Measurements from ENCODE around the gene UBE2D2. TPM values are rescaled to one million over a fixed set of nuclear protein-coding genes. Genes with fewer than 3 reads are reported as not detected.

UBE2D2 gene
- polyA plus RNA-seq, 2 of the 4 experiments (the other 2 are of a cell fraction): 74.8 to 115 TPM

GRCh38 chr5:139566611-139567010 lies 5.5 kb downstream of the UBE2D2 start:
- ATAC-seq: no peak
- H3K4me2 ChIP-seq: no peak overlapping the region
- peaks cover 45% of the 10 kb centered on the region for H3K4me1 ChIP-seq
- TF ChIP-seq CEBPB (IDR thresholded peaks at IDR 0.05) (peak in 1 of 2 experiments; percentile 15; a peak in 1 of 4 replicates), KDM5A (IDR thresholded peaks at IDR 0.05) (no peak)
- no peak overlapping the region for H3K27ac ChIP-seq
- H3K4me3 ChIP-seq: no peak overlapping the region
- ChIA-PET POLR2A (no interaction called here), CTCF (interaction anchor here (1.0 to 1.4 kb wide), 2 partner anchors 69 to 199 kb away, joined by 3 read pairs; no protein-coding TSS in a partner anchor)
- no peak for FAIRE-seq
- 96% methylated on average over 5 of the region's 5 CpGs for WGBS (ENCODE audit: missing lambda C conversion rate)
- no peak for DNase-seq (ENCODE audit: low read depth in 1 of 2, low spot score in 1 of 2)
- no peaks in the 10 kb centered on the region for H3K9me3 ChIP-seq

DNA sequence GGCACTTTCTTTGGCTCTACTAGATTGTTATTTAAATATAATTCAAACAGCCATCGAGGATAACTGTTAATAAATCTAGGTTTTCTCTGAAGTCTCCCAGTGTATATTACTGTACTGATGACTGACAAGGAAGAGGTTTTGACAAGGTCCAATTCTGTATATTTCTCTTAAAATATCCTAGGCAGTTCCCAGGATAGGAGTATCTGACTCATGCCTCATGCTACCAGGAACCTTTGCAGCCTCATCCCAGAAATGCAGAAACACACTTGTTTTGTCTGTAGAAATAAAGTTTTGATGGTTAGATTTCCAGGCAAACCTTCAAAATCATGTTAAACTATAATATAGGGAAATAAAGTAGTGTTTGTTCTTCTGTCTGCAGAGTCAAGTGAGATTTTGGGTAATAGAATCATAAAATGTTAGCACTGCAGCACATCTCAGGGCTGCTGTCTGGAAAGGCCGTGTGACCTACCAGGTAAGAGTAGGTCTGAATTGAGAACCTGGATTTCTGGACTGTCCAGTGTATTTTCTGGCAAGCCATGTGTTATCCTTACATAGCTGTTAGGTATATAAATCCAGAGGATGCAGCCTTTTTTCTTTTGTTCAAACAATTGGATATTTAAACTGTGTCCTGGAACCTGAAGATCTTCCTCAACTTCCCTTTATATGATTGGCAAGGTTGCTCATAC lies 8.3 kb downstream of the UBE2D2 start:
- TF ChIP-seq SMC3 (IDR thresholded peaks at IDR 0.05): no peak
- TF ChIP-seq EHF (CRISPR knock-in tag; IDR thresholded peaks at IDR 0.05): no peak
- TF ChIP-seq CHD4 (IDR thresholded peaks at IDR 0.05; ENCODE audit: borderline replicate concordance): no peak
- no peak for TF ChIP-seq HEYL (CRISPR knock-in tag; IDR thresholded peaks at IDR 0.05)
- TF ChIP-seq, protein P1, sequence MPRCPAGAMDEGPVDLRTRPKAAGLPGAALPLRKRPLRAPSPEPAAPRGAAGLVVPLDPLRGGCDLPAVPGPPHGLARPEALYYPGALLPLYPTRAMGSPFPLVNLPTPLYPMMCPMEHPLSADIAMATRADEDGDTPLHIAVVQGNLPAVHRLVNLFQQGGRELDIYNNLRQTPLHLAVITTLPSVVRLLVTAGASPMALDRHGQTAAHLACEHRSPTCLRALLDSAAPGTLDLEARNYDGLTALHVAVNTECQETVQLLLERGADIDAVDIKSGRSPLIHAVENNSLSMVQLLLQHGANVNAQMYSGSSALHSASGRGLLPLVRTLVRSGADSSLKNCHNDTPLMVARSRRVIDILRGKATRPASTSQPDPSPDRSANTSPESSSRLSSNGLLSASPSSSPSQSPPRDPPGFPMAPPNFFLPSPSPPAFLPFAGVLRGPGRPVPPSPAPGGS (IDR thresholded peaks at IDR 0.05): no peak
- no peak for TF ChIP-seq GATA3 (IDR thresholded peaks at IDR 0.05; ENCODE audit: borderline replicate concordance)
- TF ChIP-seq MYC (IDR thresholded peaks at IDR 0.05; ENCODE audit: borderline replicate concordance, low read length): no peak
- ATAC-seq (peak; percentile 42 to 43; a peak in 3 of 6 replicates), FAIRE-seq (no peak), DNase-seq (ENCODE audit: low read depth in 1 of 2, low spot score in 1 of 2) (no peak)
- H3K27ac ChIP-seq: no peak overlapping the region
- ChIA-PET CTCF (interaction anchor here (1.1 to 1.4 kb wide), 2 partner anchors 196 to 206 kb away, joined by 3 to 4 read pairs; no protein-coding TSS in a partner anchor), POLR2A (interaction anchor here (1.8 kb wide), 1 partner anchor 9 kb away, joined by 5 read pairs; the partner anchor contains the start of gene UBE2D2)
- peaks cover 42% of the 10 kb centered on the region for H3K4me1 ChIP-seq
- H3K9me3 ChIP-seq: no peaks in the 10 kb centered on the region
- no peak overlapping the region for H3K4me3 ChIP-seq
- H3K4me2 ChIP-seq: no peak overlapping the region
- WGBS (ENCODE audit: missing lambda C conversion rate): 74% methylated on average over 2 of the region's 2 CpGs

GRCh38 chr5:139571543-139571942 lies 10.4 kb downstream of the UBE2D2 start:
- POLR2A ChIA-PET: interaction anchor here (1.0 kb wide), 1 partner anchor 11 kb away, joined by 4 read pairs; no protein-coding TSS in a partner anchor
- CTCF ChIA-PET: interaction anchor here (1.0 to 2.4 kb wide), 6 partner anchors 9 to 194 kb away, joined by 3 to 9 read pairs (median 3); no protein-coding TSS in a partner anchor
- DNase-seq (ENCODE audit: low read depth in 1 of 2, low spot score in 1 of 2) (no peak), ATAC-seq (no peak), FAIRE-seq (no peak)
- no peaks in the 10 kb centered on the region for H3K9me3 ChIP-seq
- H3K27ac ChIP-seq: peak overlapping the region in 1 of 2 experiments; percentile 32; a peak in 1 of 6 replicates
- WGBS (ENCODE audit: missing lambda C conversion rate): 75% methylated on average over 3 of the region's 3 CpGs
- peak overlapping the region; percentile 15; the same call in 1 of the 3 replicates for H3K4me2 ChIP-seq
- H3K4me1 ChIP-seq: peaks cover 34% of the 10 kb centered on the region
- H3K4me3 ChIP-seq: no peak overlapping the region
- TF ChIP-seq NPAS2 (CRISPR knock-in tag; IDR thresholded peaks at IDR 0.05; ENCODE audit: borderline replicate concordance) (no peak), POLR2A (IDR thresholded peaks at IDR 0.05; ENCODE audit: low read length) (no peak), EP300 (IDR thresholded peaks at IDR 0.05) (no peak), NR3C1 (IDR thresholded peaks at IDR 0.05) (no peak), RFX5 (IDR thresholded peaks at IDR 0.05) (no peak), PHF8 (IDR thresholded peaks at IDR 0.05; ENCODE audit: borderline replicate concordance, low read depth) (no peak), ZSCAN20 (CRISPR knock-in tag; IDR thresholded peaks at IDR 0.05) (no peak), EHMT2 (IDR thresholded peaks at IDR 0.05; ENCODE audit: low read depth) (no peak), FOXS1 (CRISPR knock-in tag; IDR thresholded peaks at IDR 0.05) (no peak), SMC3 (IDR thresholded peaks at IDR 0.05) (no peak), POLR2AphosphoS2 (conservative IDR thresholded peaks at IDR 0.05; ENCODE audit: low read length) (no peak), KDM5A (IDR thresholded peaks at IDR 0.05) (no peak)
- TF ChIP-seq, protein P2, sequence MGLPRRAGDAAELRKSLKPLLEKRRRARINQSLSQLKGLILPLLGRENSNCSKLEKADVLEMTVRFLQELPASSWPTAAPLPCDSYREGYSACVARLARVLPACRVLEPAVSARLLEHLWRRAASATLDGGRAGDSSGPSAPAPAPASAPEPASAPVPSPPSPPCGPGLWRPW (IDR thresholded peaks at IDR 0.05): no peak
- TF ChIP-seq, protein P3, sequence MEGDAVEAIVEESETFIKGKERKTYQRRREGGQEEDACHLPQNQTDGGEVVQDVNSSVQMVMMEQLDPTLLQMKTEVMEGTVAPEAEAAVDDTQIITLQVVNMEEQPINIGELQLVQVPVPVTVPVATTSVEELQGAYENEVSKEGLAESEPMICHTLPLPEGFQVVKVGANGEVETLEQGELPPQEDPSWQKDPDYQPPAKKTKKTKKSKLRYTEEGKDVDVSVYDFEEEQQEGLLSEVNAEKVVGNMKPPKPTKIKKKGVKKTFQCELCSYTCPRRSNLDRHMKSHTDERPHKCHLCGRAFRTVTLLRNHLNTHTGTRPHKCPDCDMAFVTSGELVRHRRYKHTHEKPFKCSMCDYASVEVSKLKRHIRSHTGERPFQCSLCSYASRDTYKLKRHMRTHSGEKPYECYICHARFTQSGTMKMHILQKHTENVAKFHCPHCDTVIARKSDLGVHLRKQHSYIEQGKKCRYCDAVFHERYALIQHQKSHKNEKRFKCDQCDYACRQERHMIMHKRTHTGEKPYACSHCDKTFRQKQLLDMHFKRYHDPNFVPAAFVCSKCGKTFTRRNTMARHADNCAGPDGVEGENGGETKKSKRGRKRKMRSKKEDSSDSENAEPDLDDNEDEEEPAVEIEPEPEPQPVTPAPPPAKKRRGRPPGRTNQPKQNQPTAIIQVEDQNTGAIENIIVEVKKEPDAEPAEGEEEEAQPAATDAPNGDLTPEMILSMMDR (IDR thresholded peaks at IDR 0.05): no peak
- TF ChIP-seq, protein P4, sequence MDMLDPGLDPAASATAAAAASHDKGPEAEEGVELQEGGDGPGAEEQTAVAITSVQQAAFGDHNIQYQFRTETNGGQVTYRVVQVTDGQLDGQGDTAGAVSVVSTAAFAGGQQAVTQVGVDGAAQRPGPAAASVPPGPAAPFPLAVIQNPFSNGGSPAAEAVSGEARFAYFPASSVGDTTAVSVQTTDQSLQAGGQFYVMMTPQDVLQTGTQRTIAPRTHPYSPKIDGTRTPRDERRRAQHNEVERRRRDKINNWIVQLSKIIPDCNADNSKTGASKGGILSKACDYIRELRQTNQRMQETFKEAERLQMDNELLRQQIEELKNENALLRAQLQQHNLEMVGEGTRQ (IDR thresholded peaks at IDR 0.05): no peak
